HUDEP-2 (cell line): ENCODE results near the gene FUT7.

Experiments
- DNase-seq, 76 experiments: peaks; one replicate each; lab custom pipeline; 2025; ENCODE audit not compliant: unreplicated experiment in 76 of 76; lab: John Stamatoyannopoulos, UW

Gene FUT7

DNA sequence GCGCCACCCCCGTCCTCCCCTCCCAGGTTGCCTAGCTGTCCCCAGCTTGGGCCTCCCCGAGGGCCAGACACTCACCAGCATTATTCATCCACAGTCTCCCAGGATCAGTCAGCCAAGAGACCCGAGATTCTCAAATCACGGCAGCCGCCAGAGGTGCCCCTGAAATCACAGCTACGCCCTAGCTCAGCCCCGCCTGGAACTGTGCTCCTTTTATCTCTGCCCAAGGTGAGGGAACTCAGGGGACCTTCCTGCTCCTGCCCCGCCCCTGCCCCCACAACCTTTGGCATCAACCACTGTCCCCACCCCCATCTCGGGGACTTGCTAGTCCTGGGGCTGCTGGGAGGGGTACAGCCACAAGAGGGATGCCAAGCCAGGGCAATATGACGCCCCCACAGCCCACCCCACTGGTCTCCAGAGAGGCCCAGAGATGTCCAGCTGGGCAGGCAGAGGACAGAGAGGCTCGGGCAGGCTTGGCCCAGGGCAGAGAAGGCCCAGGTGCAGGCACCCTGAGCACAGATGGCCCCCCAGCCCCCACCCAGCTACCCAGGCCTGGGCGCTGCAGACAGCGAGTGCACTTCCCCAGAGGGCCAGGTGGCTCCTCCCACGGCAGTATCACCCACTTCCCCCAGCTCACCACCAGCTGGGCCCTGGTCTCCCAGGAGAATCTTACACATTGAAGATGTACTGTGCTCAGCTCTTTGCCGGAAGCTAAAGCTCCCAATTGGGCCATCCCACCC, at the start of gene FUT7:
TSS of gene FUT7 (minus strand) at position 185 of the 737 bp plus-strand sequence. CDS start at position 88, 97 bp downstream.
- no peak for DNase-seq

GRCh38 chr9:137080260-137081122, 48.6 kb upstream of the FUT7 start:
- no peak for DNase-seq

GRCh38 chr9:137079401-137079787, 47.5 kb upstream of the FUT7 start:
- DNase-seq = no peak

DNA sequence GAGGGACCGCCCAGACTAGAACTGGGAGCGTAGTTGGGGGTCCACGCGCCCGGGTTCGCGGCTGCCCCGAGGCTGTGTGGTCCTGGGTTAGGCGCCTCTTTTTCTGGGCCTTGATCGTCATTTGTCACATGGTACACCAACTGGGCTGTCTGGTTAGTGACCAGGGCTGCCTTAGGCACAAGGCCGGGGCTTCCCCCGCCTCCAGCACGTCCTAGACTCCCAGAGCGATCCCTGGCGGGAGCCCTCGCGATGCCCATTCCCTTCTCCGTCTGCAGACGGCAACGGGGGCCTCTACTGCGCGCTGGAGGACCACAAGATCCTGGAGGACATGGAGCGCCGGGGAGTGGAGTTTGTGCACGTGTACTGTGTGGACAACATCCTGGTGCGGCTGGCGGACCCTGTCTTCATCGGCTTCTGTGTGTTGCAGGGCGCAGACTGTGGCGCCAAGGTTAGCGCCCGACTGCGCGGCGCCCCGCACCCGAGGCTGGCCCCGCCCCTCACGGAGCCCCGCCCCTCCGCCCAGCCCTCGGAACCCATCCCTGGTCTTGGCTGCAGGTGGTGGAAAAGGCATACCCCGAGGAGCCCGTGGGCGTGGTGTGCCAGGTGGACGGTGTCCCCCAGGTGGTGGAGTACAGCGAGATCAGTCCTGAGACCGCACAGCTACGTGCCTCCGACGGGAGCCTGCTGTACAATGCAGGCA, 47.0 kb upstream of the FUT7 start:
- DNase-seq = no peak

DNA sequence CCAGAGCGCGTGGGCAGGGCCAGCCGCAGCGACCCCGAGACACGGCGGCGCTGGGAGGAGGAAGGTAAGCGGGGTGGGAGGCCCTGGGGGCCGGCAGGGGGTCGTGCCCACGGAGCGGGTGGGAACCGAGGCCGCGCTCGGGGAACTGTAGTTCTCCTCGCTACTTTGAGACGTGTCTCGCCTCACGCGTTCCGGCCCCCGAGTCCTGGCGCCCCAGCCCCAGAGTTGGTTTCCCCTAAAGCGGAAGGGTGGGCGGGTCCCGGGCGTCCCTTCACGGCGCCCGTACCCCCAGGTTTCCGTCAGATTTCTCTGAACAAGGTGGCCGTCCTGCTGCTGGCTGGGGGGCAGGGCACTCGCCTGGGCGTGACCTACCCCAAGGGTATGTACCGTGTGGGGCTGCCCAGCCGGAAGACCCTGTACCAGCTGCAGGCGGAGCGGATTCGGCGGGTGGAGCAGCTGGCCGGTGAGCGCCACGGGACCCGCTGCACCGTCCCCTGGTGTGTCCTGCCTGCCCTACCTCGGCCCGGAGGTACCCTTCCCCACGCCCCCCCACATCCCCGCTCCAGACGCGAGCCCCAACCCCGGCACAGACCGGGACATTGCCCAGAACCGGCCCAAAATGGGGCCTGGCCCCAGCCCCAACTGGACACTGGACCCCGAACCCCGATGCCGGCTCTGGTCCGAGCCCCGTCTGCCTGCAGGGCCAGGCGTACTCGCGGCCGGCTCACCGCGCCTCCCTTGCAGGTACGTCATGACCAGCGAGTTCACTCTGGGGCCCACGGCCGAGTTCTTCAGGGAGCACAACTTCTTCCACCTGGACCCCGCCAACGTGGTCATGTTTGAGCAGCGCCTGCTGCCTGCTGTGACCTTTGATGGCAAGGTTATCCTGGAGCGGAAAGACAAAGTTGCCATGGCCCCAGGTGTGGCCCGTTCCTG, 46.1 kb upstream of the FUT7 start:
- no peak for DNase-seq

GRCh38 chr9:137077010-137077747, 45.3 kb upstream of the FUT7 start, which contains the start of gene UAP1L1:
TSS of gene UAP1L1 (plus strand) at chr9:137077517. CDS start at chr9:137077533, 16 bp downstream.
- DNase-seq = peak in 50 of 76 experiments; percentile 2 to 66 (median 36)

DNA sequence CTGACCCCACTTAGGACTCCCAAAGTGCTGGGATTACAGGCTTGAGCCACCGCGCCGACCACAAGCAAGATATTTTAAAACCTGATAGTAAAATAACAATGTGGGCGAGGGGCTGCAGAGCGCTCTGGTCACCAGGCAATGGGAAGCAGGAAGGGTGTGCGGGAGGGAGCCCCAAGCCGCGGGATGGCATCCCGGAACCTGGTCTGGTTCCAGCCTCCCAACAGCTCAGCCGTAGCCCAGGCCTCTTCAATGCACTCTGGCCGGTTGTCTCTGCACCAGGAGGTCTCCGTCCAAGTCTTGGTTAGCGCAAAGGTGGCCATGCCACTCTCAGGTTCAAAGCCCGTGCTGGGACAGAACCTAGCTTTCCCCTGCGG, 44.7 kb upstream of the FUT7 start:
- no peak for DNase-seq

GRCh38 chr9:137075275-137075775, 43.4 kb upstream of the FUT7 start:
- no peak for DNase-seq

GRCh38 chr9:137074657-137075274, 42.9 kb upstream of the FUT7 start:
- DNase-seq = no peak

- no peak for DNase-seq
These were observed 42.1 kb upstream of the FUT7 start for GRCh38 chr9:137073992-137074399.

DNA sequence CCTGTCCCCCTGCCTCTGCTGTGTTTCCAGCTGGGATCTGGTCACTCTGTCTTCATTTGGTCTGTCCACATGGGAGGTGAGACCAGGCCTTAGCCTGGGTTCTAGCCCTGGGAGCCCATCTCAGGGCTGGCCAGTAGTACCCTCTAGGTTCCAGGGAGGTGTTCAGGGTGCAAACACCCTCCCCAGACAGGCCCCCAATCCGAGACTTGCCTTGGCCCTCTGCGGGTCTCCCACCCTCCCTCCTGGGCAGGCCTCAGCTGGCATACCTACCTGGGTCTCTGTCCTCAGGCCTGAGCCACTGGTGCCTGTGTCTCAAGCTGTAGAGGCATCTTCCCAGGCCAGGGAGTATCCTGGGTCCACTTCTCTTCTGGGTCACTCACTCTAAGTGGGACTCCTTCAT, 39.4 kb upstream of the FUT7 start:
- DNase-seq = no peak

DNA sequence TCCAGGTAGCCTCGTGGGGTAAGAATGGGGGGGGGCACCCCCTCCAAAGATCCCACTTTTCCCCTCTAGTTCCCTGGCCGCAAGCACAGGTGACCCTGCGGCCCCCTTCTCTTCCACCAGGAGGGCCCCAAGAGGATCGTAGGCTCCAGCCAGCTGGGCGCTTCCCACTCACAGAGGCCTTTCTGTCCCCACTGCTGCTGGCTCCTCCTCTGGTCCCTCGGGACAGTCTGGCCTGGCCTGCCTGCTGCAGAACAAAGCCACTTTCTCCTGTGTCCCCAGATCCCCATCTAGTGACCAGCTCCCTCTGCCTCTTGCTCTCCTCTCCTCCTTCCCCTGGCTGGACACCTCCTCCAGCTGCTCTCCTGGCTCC, 39.0 kb upstream of the FUT7 start:
- peak in 3 of 76 experiments; percentile 19 to 45 (median 41) for DNase-seq

DNA sequence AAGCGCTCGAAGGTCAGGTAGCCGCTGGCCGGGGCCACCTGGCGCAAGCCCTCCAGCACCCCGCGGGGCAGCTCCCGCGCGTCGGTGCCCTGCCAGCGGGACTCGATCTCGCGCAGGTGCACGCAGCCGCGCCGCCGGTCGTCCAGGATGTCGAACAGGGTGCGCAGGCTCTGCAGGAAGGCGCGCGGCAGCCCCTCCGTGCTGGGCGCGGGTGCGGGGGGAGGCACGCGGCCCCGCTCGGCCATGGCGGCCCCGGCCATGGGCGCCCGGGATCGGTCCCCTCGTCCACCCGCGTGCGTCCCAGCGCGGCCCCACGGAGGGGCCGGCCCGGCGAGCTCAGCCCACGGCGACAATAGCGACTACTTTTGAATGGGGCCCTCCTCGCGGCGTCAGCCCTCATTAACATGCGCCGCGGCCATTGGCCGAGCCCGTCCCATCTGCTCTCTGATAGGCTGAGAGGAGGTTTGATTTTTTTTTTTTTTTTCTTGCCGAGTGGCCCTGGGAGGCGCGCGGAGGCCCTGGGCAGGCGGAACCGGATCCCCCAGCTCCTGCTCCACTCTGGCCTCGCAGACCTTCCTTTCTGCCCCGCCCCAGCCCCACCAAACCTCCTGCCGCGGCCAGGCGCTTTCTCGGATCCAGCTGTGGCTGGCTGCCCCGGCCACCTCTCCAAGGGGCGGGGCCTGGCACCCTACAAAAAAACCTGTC, 38.5 kb upstream of the FUT7 start, which contains the start of gene SAPCD2:
TSS of gene SAPCD2 (minus strand) at position 357 of the 705 bp plus-strand sequence. CDS start at position 260, 97 bp downstream.
- DNase-seq = peak in 72 of 76 experiments; percentile 43 to 90 (median 78)

DNA sequence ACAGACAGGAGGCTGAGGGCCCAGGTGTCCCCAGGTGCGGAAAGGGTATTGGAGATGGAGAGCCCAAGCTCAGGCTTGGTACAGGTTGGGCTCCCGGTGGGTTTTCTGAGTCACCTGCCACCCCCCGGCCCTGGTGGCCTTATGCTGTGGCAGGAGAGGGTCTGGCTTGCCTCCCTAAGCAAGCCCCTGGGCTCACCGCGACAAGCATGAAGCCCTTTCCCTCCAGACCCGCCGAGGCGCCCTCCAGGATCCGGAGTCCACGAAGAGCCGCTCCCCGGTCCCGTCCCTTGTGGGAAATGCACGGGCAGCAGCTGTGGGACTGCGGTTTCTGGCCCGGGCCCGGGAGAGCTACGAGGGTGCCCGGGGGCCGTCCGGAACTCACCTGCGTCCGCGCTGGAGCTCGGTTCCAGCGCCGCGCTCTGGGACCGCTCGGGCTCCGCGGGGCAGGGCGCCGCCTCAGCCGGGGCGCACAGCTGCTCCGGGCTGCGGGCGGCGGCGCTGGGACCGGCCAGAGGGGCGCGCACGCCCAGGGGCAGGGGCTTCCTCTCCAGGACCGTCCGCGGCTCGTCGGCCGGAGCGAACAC, 37.7 kb upstream of the FUT7 start:
- DNase-seq = no peak

DNA sequence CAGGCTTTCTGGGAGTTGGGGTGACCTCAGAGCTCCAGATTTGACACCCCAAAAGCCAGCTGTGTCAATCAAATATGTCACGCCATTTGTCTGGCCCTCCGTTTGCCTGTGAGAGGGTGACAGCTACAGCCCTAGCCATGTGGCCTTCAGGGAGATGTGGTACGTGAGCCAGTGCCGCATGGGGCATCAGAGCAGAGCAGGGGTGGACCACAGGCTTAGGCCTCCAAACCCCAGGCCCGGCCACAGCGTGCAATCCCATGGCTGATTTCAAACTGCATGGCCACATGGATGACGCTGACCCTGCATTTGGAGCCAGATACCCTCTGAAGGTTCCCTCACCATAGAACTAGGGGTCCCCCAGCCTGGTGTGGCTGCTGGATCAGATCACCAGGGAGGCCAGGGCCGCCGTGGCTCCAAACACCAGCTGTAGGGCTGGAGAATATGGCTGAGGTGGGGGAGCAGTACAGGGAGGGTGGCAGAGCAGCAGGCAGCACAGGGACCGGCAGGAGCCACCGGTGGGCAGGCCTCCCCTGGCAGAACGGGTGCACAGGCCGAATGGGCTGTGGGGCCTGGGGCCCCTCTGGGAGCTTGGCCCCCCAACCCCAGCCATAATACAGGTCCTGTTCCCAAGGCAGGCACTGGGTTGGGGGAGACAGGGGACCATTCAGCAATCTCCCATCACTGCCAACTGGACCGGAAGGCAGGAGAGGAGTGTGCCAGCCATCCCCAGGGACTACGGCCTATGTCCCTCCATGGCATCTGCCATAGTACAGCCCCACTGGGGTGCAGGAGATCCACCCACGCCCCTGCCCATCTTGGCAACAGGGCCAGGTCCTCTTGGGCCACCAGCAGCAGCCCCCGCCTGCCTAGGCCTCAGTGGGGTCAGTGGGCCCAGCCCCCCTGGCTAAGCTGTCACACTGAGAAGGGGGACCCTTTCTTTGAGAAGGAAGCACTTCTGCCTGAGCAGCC, 36.9 kb upstream of the FUT7 start:
- no peak for DNase-seq

- DNase-seq = peak in 69 of 76 experiments; percentile 12 to 80 (median 60)
These were observed 36.1 kb upstream of the FUT7 start for GRCh38 chr9:137067860-137068538.
